HepG2 (cell line): ENCODE measurements around the gene ACAP3. TPM values are rescaled to one million over a fixed set of nuclear protein-coding genes. Genes with fewer than 3 reads are reported as not detected.

Experiments
- GATA4 ChIP-seq: sonication (generic); IDR thresholded peaks from 2 replicates; pipeline ENCODE4 v1.6.1; 2016; ENCODE audit warnings: antibody characterized with exemption, low read depth, borderline replicate concordance
- HDAC6 ChIP-seq: fragments of 200-600 bp; sonication (generic); IDR thresholded peaks from 2 replicates; pipeline ENCODE4 v1.7.0; 2017; ENCODE audit warnings: mild to moderate bottlenecking, antibody characterized with exemption, low read length, low read depth
- KDM3A ChIP-seq: IDR thresholded peaks from 2 replicates; pipeline ENCODE4 v1.6.1; 2018; ENCODE audit warnings: low read depth, missing compliant biosample characterization
- KDM5A ChIP-seq: fragments of 200-600 bp; sonication (generic); IDR thresholded peaks from 2 replicates; pipeline ENCODE4 v1.7.0; 2018; ENCODE audit warnings: antibody characterized with exemption, mild to moderate bottlenecking, low read length, borderline replicate concordance
- MAFK ChIP-seq, 2 experiments: IDR thresholded peaks in 1 of 2; conservative IDR thresholded peaks in 1 of 2; 2 replicates each; pipeline ENCODE4 v1.6.1; 2011; ENCODE audit warnings: improper control_type of control experiment in 2 of 2, low read length in 2 of 2
- MAZ ChIP-seq, 2 experiments: sonication (generic) in 1 of 2; formaldehyde crosslinking in 1 of 2; IDR thresholded peaks; 2 replicates each; pipeline versions ENCODE4 v1.5.0 to v1.6.1; 2012 to 2020; ENCODE audit warnings: low read depth in 2 of 2, mild to moderate bottlenecking in 2 of 2, borderline replicate concordance in 1 of 2, improper control_type of control experiment in 1 of 2, low read length in 1 of 2, missing genetic modification reagents in 1 of 2, moderate library complexity in 1 of 2
- MED13 ChIP-seq: sonication (generic); formaldehyde crosslinking; IDR thresholded peaks from 2 replicates; pipeline ENCODE4 v1.5.0; 2020; ENCODE audit warnings: missing genetic modification reagents
- MTERF4 ChIP-seq: sonication (generic); formaldehyde crosslinking; IDR thresholded peaks from 2 replicates; pipeline ENCODE4 v1.8.0; 2023; ENCODE audit warnings: mild to moderate bottlenecking, missing genetic modification reagents
- NCOA5 ChIP-seq: sonication (generic); formaldehyde crosslinking; IDR thresholded peaks from 2 replicates; pipeline ENCODE4 v1.4.0; 2020; ENCODE audit warnings: missing genetic modification reagents
- PHF20 ChIP-seq: sonication (generic); formaldehyde crosslinking; IDR thresholded peaks from 2 replicates; pipeline ENCODE4 v1.5.0; 2020; ENCODE audit warnings: mild to moderate bottlenecking, missing genetic modification reagents
- PTBP1 ChIP-seq: fragments of 200-400 bp; formaldehyde crosslinking; IDR thresholded peaks from 2 replicates; pipeline ENCODE4 v1.6.1; 2018; ENCODE audit warnings: low read length, low read depth; ENCODE audit not compliant: poor library complexity, severe bottlenecking
- REL ChIP-seq: sonication (generic); formaldehyde crosslinking; conservative IDR thresholded peaks from 2 replicates; pipeline ENCODE4 v1.8.0; 2022; ENCODE audit warnings: mild to moderate bottlenecking, missing genetic modification reagents, moderate library complexity
- RFXAP ChIP-seq: sonication (generic); formaldehyde crosslinking; IDR thresholded peaks from 2 replicates; pipeline ENCODE4 v1.4.0; 2020; ENCODE audit warnings: missing genetic modification reagents, borderline replicate concordance
- SIN3B ChIP-seq: fragments of 150-350 bp; IDR thresholded peaks from 2 replicates; pipeline ENCODE4 v1.6.1; 2014; ENCODE audit warnings: low read length
- SKIL ChIP-seq: sonication (generic); formaldehyde crosslinking; IDR thresholded peaks from 2 replicates; pipeline ENCODE4 v1.8.0; 2022; ENCODE audit warnings: missing genetic modification reagents, mild to moderate bottlenecking, moderate library complexity, borderline replicate concordance
- TBL1XR1 ChIP-seq: fragments of 150-350 bp; IDR thresholded peaks from 2 replicates; pipeline ENCODE4 v1.6.1; 2014; ENCODE audit warnings: borderline replicate concordance, low read length; ENCODE audit not compliant: partially characterized antibody
- YEATS2 ChIP-seq: sonication (generic); formaldehyde crosslinking; IDR thresholded peaks from 2 replicates; pipeline ENCODE4 v1.4.0; 2020; ENCODE audit warnings: missing genetic modification reagents, borderline replicate concordance
- YY1 ChIP-seq: IDR thresholded peaks from 2 replicates; pipeline ENCODE4 v1.6.1; 2011; ENCODE audit warnings: low read length, low read depth, moderate library complexity, mild to moderate bottlenecking; ENCODE audit not compliant: insufficient read depth, insufficient replicate concordance
- ZNF24 ChIP-seq: fragments of 450-650 bp; IDR thresholded peaks from 2 replicates; pipeline ENCODE4 v1.6.1; 2017; ENCODE audit warnings: antibody characterized with exemption, mild to moderate bottlenecking
- ZNF550 ChIP-seq: sonication (generic); formaldehyde crosslinking; IDR thresholded peaks from 2 replicates; pipeline ENCODE4 v1.4.0; 2020; ENCODE audit warnings: mild to moderate bottlenecking, missing genetic modification reagents, borderline replicate concordance
- ZNF629 ChIP-seq: sonication (generic); formaldehyde crosslinking; conservative IDR thresholded peaks from 2 replicates; pipeline ENCODE4 v1.5.0; 2020; ENCODE audit warnings: missing genetic modification reagents
- ZNF737 ChIP-seq: sonication (generic); formaldehyde crosslinking; IDR thresholded peaks from 2 replicates; pipeline ENCODE4 v1.5.0; 2020; ENCODE audit warnings: missing genetic modification reagents, mild to moderate bottlenecking, borderline replicate concordance
- ZNF740 ChIP-seq: sonication (generic); formaldehyde crosslinking; IDR thresholded peaks from 2 replicates; pipeline ENCODE4 v1.4.0; 2020; ENCODE audit warnings: missing genetic modification reagents
- ZNF878 ChIP-seq: sonication (generic); formaldehyde crosslinking; IDR thresholded peaks from 2 replicates; pipeline ENCODE4 v1.8.1; 2023; ENCODE audit warnings: mild to moderate bottlenecking, missing genetic modification reagents, moderate library complexity
- ZSCAN25 ChIP-seq: sonication (generic); formaldehyde crosslinking; IDR thresholded peaks from 2 replicates; pipeline ENCODE4 v1.8.0; 2022; ENCODE audit warnings: mild to moderate bottlenecking, missing genetic modification reagents
- polyA plus RNA-seq, 8 experiments: library from polyadenylated mRNA; depleted of rRNA in 3 of 8; stranded (reverse) in 7 of 8; unstranded in 1 of 8; fragments of >200 nt; fragmentation: Illumina TruSeq in 4 of 8; extraction: Trizol in 4 of 8; gene quantifications; 2 replicates each; pipeline versions ENCODE4 v1.2.1 to v1.2.3, GENCODE V29; 2011 to 2016; ENCODE audit warnings: low read depth in 4 of 8, missing spikeins in 1 of 8, mixed read lengths in 1 of 8; ENCODE audit not compliant: insufficient read depth in 1 of 8
- total RNA-seq, 5 experiments: library from RNA; depleted of rRNA; stranded (reverse); fragments of >200 nt; fragmentation: Illumina TruSeq; extraction: Trizol; gene quantifications; 2 replicates each; pipeline ENCODE4 v1.2.3, GENCODE V29; 2016; ENCODE audit warnings: low read depth in 1 of 5

ACAP3 gene
- total and polyA plus RNA-seq, 2 of the 13 experiments (the other 11 are each of a cell fraction or from before 2014, with no cell fraction given), result 29.4 to 50.8 TPM

GRCh38 chr1:1305300-1306069 is 2.2 kb downstream of the ACAP3 start (continued):
- TF ChIP-seq PHF20 (CRISPR knock-in tag), result 0 out of 2 replicates have a peak, but pooled peaks have one; percentile 49
- no peak for TF ChIP-seq ZNF878 (CRISPR knock-in tag)
- TF ChIP-seq HDAC6, result no peak
- no peak for TF ChIP-seq ZNF24
- no peak for TF ChIP-seq KDM5A
- TF ChIP-seq SIN3B, result no peak
- TF ChIP-seq NCOA5 (CRISPR knock-in tag), result no peak
- TF ChIP-seq GATA4, result no peak
- no peak for TF ChIP-seq YY1
- peak; percentile 22; the same call in 1 of the 2 replicates for TF ChIP-seq MTERF4
- TF ChIP-seq RFXAP (CRISPR knock-in tag), result 0 out of 2 replicates have a peak, but pooled peaks have one; percentile 2
- TF ChIP-seq ZNF550, result no peak
- 0 out of 2 replicates have a peak, but pooled peaks have one; percentile 33 for TF ChIP-seq MED13
- TF ChIP-seq SKIL (CRISPR knock-in tag), result no peak
- TF ChIP-seq MAFK (conservative IDR thresholded peaks at IDR 0.05 in 1 of 2, IDR thresholded peaks at IDR 0.05 in 1 of 2; ENCODE audit: low read length in 2 of 2), result peak; percentile 9 to 25; a peak in 2 of 4 replicates
- peak; percentile 14; the same call in 1 of the 2 replicates for TF ChIP-seq ZSCAN25 (CRISPR knock-in tag)
- TF ChIP-seq KDM3A (CRISPR knock-in tag), result no peak
- TF ChIP-seq YEATS2 (CRISPR knock-in tag), result no peak
- TF ChIP-seq REL (CRISPR knock-in tag), result no peak
- peak; percentile 4; the same call in 1 of the 2 replicates for TF ChIP-seq ZNF740 (CRISPR knock-in tag)
- no peak for TF ChIP-seq PTBP1
- TF ChIP-seq ZNF737 (CRISPR knock-in tag), result no peak
- TF ChIP-seq ZNF629 (CRISPR knock-in tag), result no peak
- peak; percentile 39; the same call in 1 of the 2 replicates for TF ChIP-seq MAZ (IDR thresholded peaks at IDR 0.05; ENCODE audit: borderline replicate concordance, low read depth, low read length)
- TF ChIP-seq MAZ (CRISPR knock-in tag; IDR thresholded peaks at IDR 0.05; ENCODE audit: low read depth), result peak; percentile 59; the same call in 1 of the 2 replicates
- TF ChIP-seq TBL1XR1, result no peak
